ENCODE data around the gene KCTD15.

Gene KCTD15

DNA sequence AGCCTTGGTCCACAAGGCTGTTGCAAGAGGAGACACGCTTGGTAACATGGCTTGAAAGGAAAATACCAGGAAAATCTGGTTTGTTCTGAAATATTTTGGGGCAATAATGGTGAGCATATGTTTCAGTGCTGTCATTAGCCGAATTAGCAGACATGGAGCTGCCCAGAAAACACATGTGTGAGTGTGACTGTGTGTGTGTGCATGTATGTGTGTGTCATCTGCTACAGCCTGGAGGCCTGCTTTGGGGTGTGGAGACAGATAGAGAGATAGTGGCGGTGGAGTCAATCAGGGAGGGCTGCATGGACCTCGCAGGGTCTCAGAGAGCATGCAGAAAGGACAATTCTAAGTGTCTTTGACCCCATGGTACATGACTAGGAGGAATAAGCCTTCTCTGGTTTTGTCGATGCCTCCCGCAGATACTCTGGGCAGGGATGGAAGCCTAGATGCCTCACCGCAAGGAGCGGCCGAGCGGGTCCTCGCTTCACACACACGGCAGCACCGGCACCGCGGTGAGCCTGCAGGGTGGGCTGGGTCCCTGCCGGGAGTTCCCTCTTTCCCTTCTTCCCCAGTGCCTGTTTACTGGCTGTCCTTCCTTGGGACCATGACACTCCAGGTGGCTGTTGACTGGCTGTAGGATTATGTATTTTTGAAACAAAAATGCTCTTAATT lies 3.5 kb downstream of the KCTD15 start:
- DNase-seq (ENCODE audit: low spot score) = no peak
- TF ChIP-seq CTCF (IDR thresholded peaks at IDR 0.05; ENCODE audit: borderline replicate concordance, control extremely low read depth, extremely low read depth, insufficient read depth, missing control alignments) = no peak
- in situ Hi-C loops (cut with MboI; ENCODE audit: low sequenced_read_pairs, unreplicated experiment) = no loop called here

- DNase-seq (ENCODE audit: low spot score) = no peak
- in situ Hi-C loops (cut with MboI; ENCODE audit: low sequenced_read_pairs, unreplicated experiment) = no loop called here
- TF ChIP-seq CTCF (IDR thresholded peaks at IDR 0.05; ENCODE audit: borderline replicate concordance, control extremely low read depth, extremely low read depth, insufficient read depth, missing control alignments) = no peak
These were observed 4.7 kb downstream of the KCTD15 start for GRCh38 chr19:33801411-33801810.

DNA sequence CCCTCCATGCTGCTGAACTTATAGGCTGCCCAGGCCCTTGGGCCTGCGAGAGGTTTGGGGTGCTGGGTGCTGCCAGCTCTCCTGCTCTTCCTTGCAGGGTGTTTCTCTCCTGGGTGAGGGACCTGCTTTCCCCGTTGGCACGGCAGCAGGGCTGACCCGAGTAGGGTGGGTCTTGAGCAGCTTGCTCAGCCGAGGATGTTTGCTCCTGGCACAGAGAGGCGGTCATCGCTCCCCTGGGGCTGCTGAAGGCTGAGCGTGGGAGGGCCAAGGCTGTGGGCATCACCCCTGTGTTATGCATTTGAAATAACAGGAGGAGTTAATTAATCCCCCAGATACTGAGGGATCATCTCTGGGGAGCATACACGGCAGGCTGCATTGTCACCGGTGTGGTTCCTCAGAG lies 5.3 kb downstream of the KCTD15 start:
- no peak for TF ChIP-seq CTCF (IDR thresholded peaks at IDR 0.05; ENCODE audit: borderline replicate concordance, control extremely low read depth, extremely low read depth, insufficient read depth, missing control alignments)
- in situ Hi-C loops (cut with MboI; ENCODE audit: low sequenced_read_pairs, unreplicated experiment) = no loop called here
- no peak for DNase-seq (ENCODE audit: low spot score)

- in situ Hi-C loops (cut with MboI; ENCODE audit: low sequenced_read_pairs, unreplicated experiment) = no loop called here
- TF ChIP-seq CTCF (IDR thresholded peaks at IDR 0.05; ENCODE audit: borderline replicate concordance, control extremely low read depth, extremely low read depth, insufficient read depth, missing control alignments) = no peak
- DNase-seq (ENCODE audit: low spot score) = no peak
These were observed 6.1 kb downstream of the KCTD15 start for GRCh38 chr19:33802801-33803200.

- no peak for DNase-seq (ENCODE audit: low spot score)
- in situ Hi-C loops (cut with MboI; ENCODE audit: low sequenced_read_pairs, unreplicated experiment) = no loop called here
- no peak for TF ChIP-seq CTCF (IDR thresholded peaks at IDR 0.05; ENCODE audit: borderline replicate concordance, control extremely low read depth, extremely low read depth, insufficient read depth, missing control alignments)
These were observed 6.7 kb downstream of the KCTD15 start for GRCh38 chr19:33803383-33803782.

- in situ Hi-C loops (cut with MboI; ENCODE audit: low sequenced_read_pairs, unreplicated experiment) = no loop called here
- TF ChIP-seq CTCF (IDR thresholded peaks at IDR 0.05; ENCODE audit: borderline replicate concordance, control extremely low read depth, extremely low read depth, insufficient read depth, missing control alignments) = no peak
- DNase-seq (ENCODE audit: low spot score) = no peak
These were observed 7.5 kb downstream of the KCTD15 start for GRCh38 chr19:33804021-33804799.

Measured in GM13976 (cell line).